ENCODE results near the gene PTGDS. TPM values are rescaled to one million over a fixed set of nuclear protein-coding genes. Genes with fewer than 3 reads are reported as not detected.

The PTGDS gene
- total RNA-seq, 1 donor from 2014 or later = 52.6 TPM

DNA sequence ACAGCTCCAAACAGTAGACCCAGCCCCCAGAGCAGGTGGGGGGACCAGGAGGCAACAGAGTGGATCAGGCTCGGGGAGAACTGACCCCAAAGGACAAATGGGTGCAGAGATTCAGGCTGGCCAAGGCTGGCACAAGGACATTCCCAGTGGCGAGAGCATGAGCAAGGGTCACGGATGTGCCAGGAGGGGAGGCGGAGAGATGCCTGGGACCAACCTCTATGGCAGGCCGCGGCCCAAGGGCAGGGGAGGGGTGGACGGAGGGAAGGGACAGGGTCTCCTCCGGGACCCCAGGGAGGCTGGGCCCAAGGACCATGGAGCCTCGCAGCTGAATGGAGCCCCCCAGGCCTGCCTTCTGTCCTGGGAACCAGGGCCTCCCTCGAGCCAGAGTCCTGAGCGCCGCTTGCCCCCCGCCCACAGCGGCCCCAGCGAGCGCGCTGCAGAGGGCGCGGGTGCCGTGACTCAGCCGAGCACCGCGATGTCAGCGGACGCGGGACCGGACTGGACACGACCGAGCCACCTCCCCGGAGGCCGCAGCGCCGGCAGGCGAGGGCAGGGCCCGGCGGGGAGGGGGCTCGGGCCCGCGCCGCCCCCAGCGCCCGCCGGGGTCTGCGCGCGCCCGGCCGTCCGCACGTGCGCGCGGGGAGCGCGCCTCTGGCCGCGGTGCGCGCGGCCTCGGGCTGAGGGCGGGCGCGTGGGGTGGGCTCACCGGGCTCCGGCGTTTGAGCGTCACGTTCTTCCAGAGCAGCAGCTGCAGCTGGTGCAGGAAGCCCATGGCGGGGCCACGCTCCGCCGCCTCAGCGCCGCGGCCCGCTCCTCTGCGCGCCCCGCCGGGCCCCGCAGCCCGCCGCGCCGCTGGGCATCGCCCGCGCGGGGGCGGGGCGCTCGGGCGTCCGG lies 50.3 kb downstream of the PTGDS start, which contains the start of gene ABCA2:
TSS of gene ABCA2 (minus strand) at position 869 of the 894 bp plus-strand sequence. CDS start at position 772, 97 bp downstream.
- Mint-ChIP-seq H3K9me3 (no peaks in the 10 kb centered on the region), H3K36me3 (no peaks in the 10 kb centered on the region), H3K4me1 (peaks cover 8% of the 10 kb centered on the region), H3K27ac (peak within 1 kb of the TSS; percentile 47), H3K27me3 (ENCODE audit: low read depth) (no peaks in the 10 kb centered on the region), H3K4me3 (peak within 1 kb of the TSS; percentile 77)
- DNase-seq (ENCODE audit: low spot score in 2 of 2, unreplicated experiment in 2 of 2) = no peak
- TF ChIP-seq, protein P1, sequence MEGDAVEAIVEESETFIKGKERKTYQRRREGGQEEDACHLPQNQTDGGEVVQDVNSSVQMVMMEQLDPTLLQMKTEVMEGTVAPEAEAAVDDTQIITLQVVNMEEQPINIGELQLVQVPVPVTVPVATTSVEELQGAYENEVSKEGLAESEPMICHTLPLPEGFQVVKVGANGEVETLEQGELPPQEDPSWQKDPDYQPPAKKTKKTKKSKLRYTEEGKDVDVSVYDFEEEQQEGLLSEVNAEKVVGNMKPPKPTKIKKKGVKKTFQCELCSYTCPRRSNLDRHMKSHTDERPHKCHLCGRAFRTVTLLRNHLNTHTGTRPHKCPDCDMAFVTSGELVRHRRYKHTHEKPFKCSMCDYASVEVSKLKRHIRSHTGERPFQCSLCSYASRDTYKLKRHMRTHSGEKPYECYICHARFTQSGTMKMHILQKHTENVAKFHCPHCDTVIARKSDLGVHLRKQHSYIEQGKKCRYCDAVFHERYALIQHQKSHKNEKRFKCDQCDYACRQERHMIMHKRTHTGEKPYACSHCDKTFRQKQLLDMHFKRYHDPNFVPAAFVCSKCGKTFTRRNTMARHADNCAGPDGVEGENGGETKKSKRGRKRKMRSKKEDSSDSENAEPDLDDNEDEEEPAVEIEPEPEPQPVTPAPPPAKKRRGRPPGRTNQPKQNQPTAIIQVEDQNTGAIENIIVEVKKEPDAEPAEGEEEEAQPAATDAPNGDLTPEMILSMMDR (IDR thresholded peaks at IDR 0.05; ENCODE audit: unreplicated experiment) = no peak

DNA sequence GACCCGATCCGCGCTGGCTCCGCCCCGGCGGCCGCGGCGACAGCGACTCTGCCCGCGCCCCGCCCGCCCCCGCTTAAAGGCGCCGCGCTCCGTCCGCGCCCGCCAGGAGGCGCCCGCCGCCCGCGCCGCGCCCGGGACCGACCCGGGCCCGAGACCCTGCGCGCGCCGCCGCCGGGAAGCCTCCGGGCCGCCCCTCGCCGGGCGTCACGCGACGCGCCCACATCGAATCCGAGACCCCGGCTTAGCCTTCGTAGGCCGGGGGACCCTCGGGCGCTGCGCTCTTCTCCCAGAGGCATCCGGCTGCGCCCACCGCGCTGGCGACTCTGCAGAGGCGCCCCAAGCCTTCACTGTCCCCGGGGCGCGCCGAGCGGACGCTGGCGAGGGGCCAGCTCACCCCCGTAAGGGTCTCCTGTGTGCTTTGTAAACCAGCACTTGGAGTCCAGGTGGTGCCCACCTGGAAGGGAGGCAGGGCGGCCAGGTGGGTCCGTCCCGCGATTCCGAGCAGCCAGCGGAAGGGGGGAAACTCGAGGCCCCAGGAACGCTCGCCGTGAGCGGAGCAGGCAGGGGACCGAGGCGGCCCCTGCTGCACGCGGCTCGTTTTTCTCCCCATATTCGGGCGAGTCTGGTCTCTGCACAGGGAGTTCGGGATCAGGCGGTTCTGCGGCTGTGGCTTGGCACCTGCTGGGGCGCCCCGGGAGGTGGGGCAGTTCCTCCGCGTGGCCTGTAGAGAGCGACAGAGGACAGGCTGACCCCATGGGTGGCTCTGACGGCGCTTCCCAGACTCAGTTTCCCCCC lies 51.2 kb downstream of the PTGDS start:
- TF ChIP-seq, protein P1 (IDR thresholded peaks at IDR 0.05; ENCODE audit: unreplicated experiment) = no peak
- peak; percentile 59 to 72 for DNase-seq (ENCODE audit: low spot score in 2 of 2, unreplicated experiment in 2 of 2)
- peak overlapping the region; percentile 68 for H3K4me3 Mint-ChIP-seq
- H3K36me3 Mint-ChIP-seq = no peaks in the 10 kb centered on the region
- H3K27me3 Mint-ChIP-seq (ENCODE audit: low read depth) = no peaks in the 10 kb centered on the region
- no peaks in the 10 kb centered on the region for H3K9me3 Mint-ChIP-seq
- peaks cover 8% of the 10 kb centered on the region for H3K4me1 Mint-ChIP-seq
- no peak overlapping the region for H3K27ac Mint-ChIP-seq

DNA sequence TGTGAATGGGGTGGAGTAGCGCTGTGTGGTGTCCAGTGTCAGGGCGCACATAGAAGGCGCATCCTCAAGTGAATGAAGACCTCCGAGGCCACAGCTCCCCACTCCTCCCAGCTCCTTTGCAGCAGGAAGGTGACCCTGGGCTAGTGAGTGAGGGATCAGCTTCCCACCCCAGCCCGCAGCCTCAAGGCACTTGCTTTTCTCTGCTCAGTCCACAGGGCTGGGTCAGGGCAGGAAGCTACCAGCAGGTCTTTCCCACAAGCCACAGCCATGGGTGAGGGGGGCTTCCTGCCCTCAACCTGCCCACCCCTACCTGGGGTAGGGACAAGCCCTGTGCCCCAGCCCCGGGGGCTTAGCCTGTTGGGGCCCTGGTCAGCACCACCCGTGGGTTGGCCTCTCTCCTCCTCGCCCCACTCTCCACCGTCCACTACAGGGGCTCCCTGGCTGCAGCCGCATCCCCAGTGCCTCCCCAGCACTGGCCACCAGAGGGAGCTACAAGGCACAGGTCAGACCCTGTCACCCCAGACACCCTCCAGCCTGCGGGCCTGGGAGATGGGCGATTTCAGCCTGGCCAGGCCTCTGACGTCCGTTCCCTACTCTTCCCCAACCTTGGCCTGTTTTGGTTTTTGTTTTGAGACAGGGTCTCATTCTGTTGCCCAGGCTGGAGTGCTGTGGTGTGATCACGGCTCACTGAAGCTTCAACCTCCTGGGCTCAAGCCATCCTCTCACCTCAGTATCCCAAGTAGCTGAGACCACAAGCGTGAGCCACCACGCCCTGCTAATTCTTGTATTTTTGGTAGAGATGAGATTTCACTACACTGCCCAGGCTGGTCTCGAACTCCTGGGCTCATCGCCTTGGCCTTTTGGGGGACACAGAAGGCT lies 52.0 kb downstream of the PTGDS start:
- H3K27ac Mint-ChIP-seq = no peak overlapping the region
- no peaks in the 10 kb centered on the region for H3K9me3 Mint-ChIP-seq
- H3K36me3 Mint-ChIP-seq = no peaks in the 10 kb centered on the region
- peak; percentile 45 to 81 for DNase-seq (ENCODE audit: low spot score in 2 of 2, unreplicated experiment in 2 of 2)
- peaks cover 8% of the 10 kb centered on the region for H3K4me1 Mint-ChIP-seq
- H3K27me3 Mint-ChIP-seq (ENCODE audit: low read depth) = no peaks in the 10 kb centered on the region
- TF ChIP-seq, protein P1 (IDR thresholded peaks at IDR 0.05; ENCODE audit: unreplicated experiment) = peak; percentile 85
- H3K4me3 Mint-ChIP-seq = peak overlapping the region; percentile 68

DNA sequence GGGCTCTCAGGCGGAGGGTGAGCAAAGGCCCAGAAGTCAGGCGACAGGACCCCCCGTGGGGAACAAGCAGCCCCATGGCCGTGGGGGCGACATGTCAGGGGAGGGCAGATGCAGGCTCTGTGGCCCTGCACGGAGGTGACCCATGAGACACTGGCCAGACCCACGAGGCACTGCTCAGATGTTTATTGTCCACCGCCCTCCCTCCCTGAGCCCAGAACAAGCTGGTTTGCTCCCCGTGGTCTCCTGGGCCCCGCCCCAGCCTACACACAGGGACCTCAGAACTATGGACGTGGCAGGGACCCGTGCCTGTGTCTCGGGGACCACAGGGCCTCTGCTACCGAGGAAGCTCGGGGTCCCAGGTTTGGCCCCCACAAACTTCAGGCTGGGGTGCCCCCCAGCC lies 52.7 kb downstream of the PTGDS start:
- H3K4me3 Mint-ChIP-seq = no peak overlapping the region
- H3K36me3 Mint-ChIP-seq = no peaks in the 10 kb centered on the region
- TF ChIP-seq, protein P1 (IDR thresholded peaks at IDR 0.05; ENCODE audit: unreplicated experiment) = no peak
- DNase-seq (ENCODE audit: low spot score in 2 of 2, unreplicated experiment in 2 of 2) = no peak
- no peaks in the 10 kb centered on the region for H3K27me3 Mint-ChIP-seq (ENCODE audit: low read depth)
- H3K4me1 Mint-ChIP-seq = peaks cover 8% of the 10 kb centered on the region
- no peak overlapping the region for H3K27ac Mint-ChIP-seq
- no peaks in the 10 kb centered on the region for H3K9me3 Mint-ChIP-seq

Data from mesothelial cell of epicardium (in vitro differentiated cells).